Endothelial cell of umbilical vein (primary cell): ENCODE measurements around the gene KCNMA1. TPM values are rescaled to one million over a fixed set of nuclear protein-coding genes. Genes with fewer than 3 reads are reported as not detected.

ENCODE experiments used
- BruUV-seq: library from RNA; stranded (reverse); fragments of 400-500 nt; replicated peaks from 2 replicates; lab custom pipeline; 2021; lab: Mats Ljungman, UMichigan
- CTCF ChIA-PET: fragments of 300-600, 350-600 bp; sonication (Branson Sonifier 250); formaldehyde crosslinking; loops from one replicate; lab custom pipeline; 2021; ENCODE audit warnings: antibody characterized with exemption, inconsistent platforms; lab: Charles Lee
- POLR2A ChIA-PET: fragments of 300-600, 350-600 bp; sonication (Branson Sonifier 250); formaldehyde crosslinking; loops from one replicate; lab custom pipeline; 2021; ENCODE audit warnings: antibody characterized with exemption, inconsistent platforms; lab: Charles Lee
- DNase-seq: peaks from one replicate; pipeline ENCODE4 v3.0.0-alpha.2; 2011; ENCODE audit warnings: low read depth, low spot score
- FAIRE-seq: peaks from 2 replicates; lab custom pipeline; 2011; peaks lifted over from hg19 to GRCh38; lab: Jason Lieb, UNC
- H2AFZ ChIP-seq: 2 replicates; pipeline ENCODE4 v1.6.0; 2012; ENCODE audit warnings: low read depth, low read length, control low read depth, inconsistent platforms
- H3K27ac ChIP-seq: 2 replicates; pipeline ENCODE4 v1.5.1; 2011; ENCODE audit warnings: low read depth, mild to moderate bottlenecking, control low read depth, low read length, moderate library complexity; ENCODE audit not compliant: insufficient read depth
- H3K27me3 ChIP-seq, 2 experiments: 2 replicates each; pipeline versions ENCODE4 v1.6.0 to v1.6.1; 2011; ENCODE audit warnings: low read length in 2 of 2, mixed read lengths in 1 of 2; ENCODE audit not compliant: control insufficient read depth in 2 of 2, insufficient read depth in 2 of 2
- H3K36me3 ChIP-seq, 2 experiments: 2 replicates in 1 of 2; 3 replicates in 1 of 2; pipeline ENCODE4 v1.5.1; 2011; ENCODE audit warnings: low read length in 2 of 2, mild to moderate bottlenecking in 1 of 2, moderate library complexity in 1 of 2; ENCODE audit not compliant: control insufficient read depth in 2 of 2, insufficient read depth in 2 of 2; ENCODE audit errors: extremely low read depth in 1 of 2
- H3K4me1 ChIP-seq: 3 replicates; pipeline ENCODE4 v1.5.1; 2011; ENCODE audit warnings: mild to moderate bottlenecking, low read length; ENCODE audit not compliant: control insufficient read depth, insufficient read depth; ENCODE audit errors: extremely low read depth
- H3K4me2 ChIP-seq: 2 replicates; pipeline ENCODE4 v1.6.1; 2011; ENCODE audit warnings: low read length, control low read depth, mixed read lengths; ENCODE audit not compliant: insufficient read depth
- H3K4me3 ChIP-seq, 3 experiments: fragments of 200-600 bp in 1 of 3; sonication (generic), shearing (Covaris generic) in 1 of 3; replicated peaks in 1 of 3; 2 replicates each; pipeline ENCODE4 v1.5.1; 2011 to 2016; ENCODE audit warnings: control low read depth in 3 of 3, low read length in 3 of 3, mild to moderate bottlenecking in 2 of 3, inconsistent platforms in 1 of 3, low read depth in 1 of 3, moderate library complexity in 1 of 3; ENCODE audit not compliant: insufficient read depth in 1 of 3
- H3K79me2 ChIP-seq: 2 replicates; pipeline ENCODE4 v1.6.0; 2012; ENCODE audit warnings: low read length, inconsistent platforms; ENCODE audit not compliant: control insufficient read depth, insufficient read depth
- H3K9ac ChIP-seq: replicated peaks from 2 replicates; pipeline ENCODE3; 2011; ENCODE audit warnings: low read length, control low read depth; ENCODE audit not compliant: insufficient read depth; ENCODE audit errors: extremely low read depth
- H3K9me1 ChIP-seq: replicated peaks from 3 replicates; pipeline ENCODE4 v1.6.0; 2011; ENCODE audit warnings: mild to moderate bottlenecking, low read length; ENCODE audit not compliant: control insufficient read depth, insufficient read depth; ENCODE audit errors: extremely low read depth
- H3K9me3 ChIP-seq: replicated peaks from 2 replicates; pipeline ENCODE4 v1.5.1; 2012; ENCODE audit warnings: low read length, inconsistent platforms; ENCODE audit not compliant: control insufficient read depth, insufficient read depth
- H4K20me1 ChIP-seq: replicated peaks from 2 replicates; pipeline ENCODE3; 2011; ENCODE audit warnings: mild to moderate bottlenecking, low read length; ENCODE audit not compliant: control insufficient read depth, insufficient read depth; ENCODE audit errors: extremely low read depth
- EZH2 ChIP-seq: IDR thresholded peaks from 2 replicates; pipeline ENCODE4 v1.6.1; 2012; ENCODE audit warnings: borderline replicate concordance, low read depth, mild to moderate bottlenecking, moderate library complexity, low read length, inconsistent platforms; ENCODE audit not compliant: severe bottlenecking
- FOS ChIP-seq: IDR thresholded peaks from 2 replicates; pipeline ENCODE4 v1.6.1; 2011; ENCODE audit warnings: mild to moderate bottlenecking, low read length, moderate library complexity, borderline replicate concordance; ENCODE audit not compliant: insufficient read depth
- GATA2 ChIP-seq: IDR thresholded peaks from 2 replicates; pipeline ENCODE4 v1.7.0; 2011; ENCODE audit warnings: low read depth, mild to moderate bottlenecking, moderate library complexity, mixed read lengths, low read length; ENCODE audit not compliant: insufficient read length, insufficient read depth
- JUN ChIP-seq: IDR thresholded peaks from 2 replicates; pipeline ENCODE4 v1.6.1; 2011; ENCODE audit warnings: borderline replicate concordance, low read depth; ENCODE audit not compliant: insufficient read length, insufficient read depth
- MYC ChIP-seq: IDR thresholded peaks from one replicate; pipeline ENCODE4 v1.6.1; 2011; ENCODE audit warnings: mild to moderate bottlenecking, low read depth, low read length
- POLR2A ChIP-seq: IDR thresholded peaks from 2 replicates; pipeline ENCODE4 v1.6.1; 2012; ENCODE audit warnings: low read depth, mild to moderate bottlenecking, control low read depth, low read length
- POLR2AphosphoS5 ChIP-seq: IDR thresholded peaks from 2 replicates; pipeline ENCODE4 v1.6.1; 2012; ENCODE audit warnings: low read depth, mild to moderate bottlenecking, control low read depth, low read length, moderate library complexity; ENCODE audit not compliant: insufficient read depth
- dilution Hi-C: fragments of 300-500 bp; cut with MboI; formaldehyde crosslinking; loops from one replicate; pipeline ENCODE4 v1.15.0; 2019; ENCODE audit warnings: low sequenced_read_pairs; ENCODE audit not compliant: extremely low pct_ligation_motif_present
- intact Hi-C: fragments of 100-400 bp; cut with micrococcal nuclease; formaldehyde crosslinking; loops from one replicate; pipeline ENCODE4 v1.10.0; 2022
- polyA plus RNA-seq, 4 experiments: library from polyadenylated mRNA; depleted of rRNA in 3 of 4; stranded (reverse) in 3 of 4; unstranded in 1 of 4; fragments of >200 nt; gene quantifications; 2 replicates each; pipeline versions ENCODE4 v1.2.1 to v1.2.3, GENCODE V29; 2011 to 2012; ENCODE audit warnings: missing spikeins in 1 of 4
- total RNA-seq: library from RNA; stranded (reverse); gene quantifications from 2 replicates; pipeline ENCODE4 v1.2.3, GENCODE V29; 2021
- TF ChIP-seq, protein P1 (sequence below): IDR thresholded peaks from 2 replicates; pipeline ENCODE4 v1.6.1; 2011; ENCODE audit not compliant: insufficient read depth, insufficient read length
- TF ChIP-seq, protein P2 (sequence below), 2 donors: IDR thresholded peaks; 1 replicate in 1 of 2; 2 replicates in 1 of 2; pipeline ENCODE4 v1.5.1; 2011; ENCODE audit warnings: low read length in 2 of 2, mild to moderate bottlenecking in 2 of 2, moderate library complexity in 2 of 2, control low read depth in 1 of 2, inconsistent platforms in 1 of 2, low read depth in 1 of 2; ENCODE audit not compliant: insufficient read depth in 1 of 2; ENCODE audit errors: extremely low read depth in 1 of 2

The KCNMA1 gene
- total and polyA plus RNA-seq, 2 donors (not counting 3 experiments of a cell fraction or from before 2014, with no cell fraction given) = 0.10 to 0.82 TPM

DNA sequence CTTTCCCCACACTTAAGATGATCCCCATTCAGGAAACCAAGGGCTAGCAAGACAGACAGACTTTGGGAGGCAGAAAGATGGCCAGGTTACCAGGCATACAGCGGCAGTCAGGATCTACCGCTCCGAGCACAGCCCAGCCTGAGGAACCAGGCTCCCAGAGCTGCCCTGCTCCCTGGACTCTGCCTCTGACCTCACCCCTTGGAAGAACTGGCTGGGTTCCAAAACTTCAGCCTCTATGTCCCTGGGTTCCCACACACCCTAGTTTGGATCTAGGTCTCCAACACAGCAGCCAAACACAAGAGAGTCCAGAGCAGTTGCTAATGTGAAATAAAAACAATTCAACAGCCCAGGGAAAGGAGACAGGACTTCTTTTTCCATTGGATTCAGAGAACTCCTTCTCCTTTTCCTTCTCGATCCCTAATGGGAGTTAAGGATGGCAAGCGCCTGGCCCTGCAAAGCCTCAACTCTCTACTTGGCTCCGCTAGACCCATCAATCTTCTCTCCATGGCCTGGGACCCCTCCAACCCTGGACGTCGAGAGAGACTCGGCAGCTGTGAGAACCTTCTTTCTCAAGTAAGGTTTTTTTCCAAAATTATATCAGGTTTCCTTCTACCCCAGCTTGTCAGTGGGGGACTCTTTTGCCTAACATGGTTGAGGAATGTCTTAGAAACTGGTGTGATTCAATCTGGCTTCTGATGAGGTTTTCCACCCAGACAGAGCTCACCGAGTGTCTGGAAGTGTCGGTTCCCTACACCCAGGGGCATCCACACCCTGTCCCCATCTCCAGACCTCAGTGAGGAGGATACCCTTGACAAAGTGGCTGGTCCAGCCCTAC is 219.6 kb downstream of the KCNMA1 start:
- no peak for FAIRE-seq
- H3K27me3 ChIP-seq = peaks cover 2 to 4% of the 10 kb centered on the region in 2 experiments
- dilution Hi-C loops = no loop called here
- H3K27ac ChIP-seq = no peak overlapping the region
- no peaks in the 10 kb centered on the region for H3K79me2 ChIP-seq
- no peaks in the 10 kb centered on the region for H3K9me1 ChIP-seq
- intact Hi-C loops = no loop called here
- POLR2A ChIA-PET = no interaction called here
- H3K36me3 ChIP-seq = no peaks in the 10 kb centered on the region
- H4K20me1 ChIP-seq = no peaks in the 10 kb centered on the region
- H3K9ac ChIP-seq = no peak overlapping the region
- no TSS peak for BruUV-seq
- CTCF ChIA-PET = no interaction called here
- no peak overlapping the region for H2AFZ ChIP-seq
- H3K9me3 ChIP-seq = no peaks in the 10 kb centered on the region
- DNase-seq = no peak
- no peak overlapping the region for H3K4me3 ChIP-seq
- H3K4me2 ChIP-seq = no peak overlapping the region
- H3K4me1 ChIP-seq = no peaks in the 10 kb centered on the region
- no peak for TF ChIP-seq MYC
- no peak for TF ChIP-seq POLR2A
- TF ChIP-seq GATA2 = no peak
- TF ChIP-seq JUN = no peak
- TF ChIP-seq POLR2AphosphoS5 = no peak
- TF ChIP-seq, protein P1, sequence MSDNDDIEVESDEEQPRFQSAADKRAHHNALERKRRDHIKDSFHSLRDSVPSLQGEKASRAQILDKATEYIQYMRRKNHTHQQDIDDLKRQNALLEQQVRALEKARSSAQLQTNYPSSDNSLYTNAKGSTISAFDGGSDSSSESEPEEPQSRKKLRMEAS = no peak

DNA sequence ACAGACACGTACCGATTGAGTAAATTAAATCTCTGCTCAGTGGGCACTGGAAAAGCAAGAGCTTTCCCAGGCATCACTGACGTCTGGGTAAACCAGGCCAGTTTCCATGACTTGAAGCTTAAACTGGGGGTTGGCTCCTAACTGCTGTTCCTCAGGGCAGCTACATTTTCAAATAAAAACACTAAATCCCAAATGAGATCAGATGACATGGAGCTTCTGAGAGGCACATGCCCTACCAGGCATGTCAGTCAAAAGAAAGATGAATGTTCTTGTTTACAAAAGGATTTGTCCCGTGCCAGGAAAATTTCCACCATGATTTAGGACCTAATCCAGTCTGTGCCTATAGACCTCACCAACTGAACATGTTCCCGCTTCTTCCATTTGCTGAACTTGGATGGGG is 220.2 kb downstream of the KCNMA1 start:
- Histone ChIP-seq H3K9me3 (no peaks in the 10 kb centered on the region), H3K4me1 (no peaks in the 10 kb centered on the region), H3K9me1 (no peaks in the 10 kb centered on the region), H3K79me2 (no peaks in the 10 kb centered on the region), H3K36me3 (no peaks in the 10 kb centered on the region), H4K20me1 (no peaks in the 10 kb centered on the region), H3K27ac (no peak overlapping the region), H3K9ac (no peak overlapping the region), H3K27me3 (peaks cover 0 to 2% of the 10 kb centered on the region in 2 experiments), H2AFZ (no peak overlapping the region), H3K4me2 (no peak overlapping the region), H3K4me3 (no peak overlapping the region)
- ChIA-PET CTCF (no interaction called here), POLR2A (no interaction called here)
- dilution Hi-C loops (no loop called here), intact Hi-C loops (no loop called here)
- DNase-seq (no peak), FAIRE-seq (no peak)
- no TSS peak for BruUV-seq
- TF ChIP-seq POLR2A (no peak), FOS (no peak), JUN (no peak), GATA2 (no peak), POLR2AphosphoS5 (no peak), EZH2 (no peak), MYC (no peak)
- TF ChIP-seq, protein P1 = no peak
- TF ChIP-seq, protein P2, sequence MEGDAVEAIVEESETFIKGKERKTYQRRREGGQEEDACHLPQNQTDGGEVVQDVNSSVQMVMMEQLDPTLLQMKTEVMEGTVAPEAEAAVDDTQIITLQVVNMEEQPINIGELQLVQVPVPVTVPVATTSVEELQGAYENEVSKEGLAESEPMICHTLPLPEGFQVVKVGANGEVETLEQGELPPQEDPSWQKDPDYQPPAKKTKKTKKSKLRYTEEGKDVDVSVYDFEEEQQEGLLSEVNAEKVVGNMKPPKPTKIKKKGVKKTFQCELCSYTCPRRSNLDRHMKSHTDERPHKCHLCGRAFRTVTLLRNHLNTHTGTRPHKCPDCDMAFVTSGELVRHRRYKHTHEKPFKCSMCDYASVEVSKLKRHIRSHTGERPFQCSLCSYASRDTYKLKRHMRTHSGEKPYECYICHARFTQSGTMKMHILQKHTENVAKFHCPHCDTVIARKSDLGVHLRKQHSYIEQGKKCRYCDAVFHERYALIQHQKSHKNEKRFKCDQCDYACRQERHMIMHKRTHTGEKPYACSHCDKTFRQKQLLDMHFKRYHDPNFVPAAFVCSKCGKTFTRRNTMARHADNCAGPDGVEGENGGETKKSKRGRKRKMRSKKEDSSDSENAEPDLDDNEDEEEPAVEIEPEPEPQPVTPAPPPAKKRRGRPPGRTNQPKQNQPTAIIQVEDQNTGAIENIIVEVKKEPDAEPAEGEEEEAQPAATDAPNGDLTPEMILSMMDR (IDR thresholded peaks at IDR 0.05; ENCODE audit: extremely low read depth in 1 of 2, insufficient read depth in 1 of 2, low read depth in 1 of 2, low read length in 2 of 2) = no peak
